Measurements from ENCODE around the gene PHKA2. TPM values are rescaled to one million over a fixed set of nuclear protein-coding genes. Genes with fewer than 3 reads are reported as not detected.

Gene PHKA2
- total and polyA plus RNA-seq, 2 of the 4 experiments (the other 2 are of a cell fraction): 10.0 to 21.5 TPM

DNA sequence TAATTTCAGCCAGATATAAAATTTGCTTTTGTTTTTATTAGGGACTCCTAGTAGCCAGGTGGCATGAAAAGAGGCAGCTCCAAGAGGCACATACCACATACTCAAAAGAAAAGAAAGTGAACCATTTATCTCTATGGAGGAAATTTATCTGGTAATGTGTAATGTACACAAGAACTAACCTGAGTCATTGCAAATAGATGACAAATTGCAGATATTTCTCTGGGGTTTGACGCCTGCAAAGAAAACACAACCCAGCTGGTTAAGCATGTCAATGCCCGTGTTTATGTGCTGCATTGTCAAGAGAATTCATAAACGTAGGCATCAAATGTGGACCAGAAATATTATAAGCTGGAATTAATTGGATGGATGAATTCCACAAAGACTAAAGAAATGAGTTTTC, 46.9 kb upstream of the PHKA2 start:
- Histone ChIP-seq H2AFZ (replicated peaks; ENCODE audit: low read length, poor library complexity) (no peak overlapping the region), H3K27me3 (ENCODE audit: control insufficient read depth, insufficient read depth, low read length) (no peaks in the 10 kb centered on the region), H2AK9ac (replicated peaks; ENCODE audit: low read depth, low read length, poor library complexity) (no peak overlapping the region), H2BK5ac (ENCODE audit: low read depth, low read length, poor library complexity, severe bottlenecking) (no peak overlapping the region), H4K20me1 (ENCODE audit: insufficient read depth, low read length) (no peaks in the 10 kb centered on the region), H2BK120ac (ENCODE audit: low read depth, low read length) (no peak overlapping the region), H2BK20ac (ENCODE audit: low read depth, low read length) (no peak overlapping the region), H3K4me1 (ENCODE audit: control insufficient read depth, insufficient read depth, low read length) (no peaks in the 10 kb centered on the region), H3K4me3 (ENCODE audit: insufficient read depth, low read depth, low read length) (no peak overlapping the region), H3K27ac (ENCODE audit: insufficient read depth, low read length) (no peak overlapping the region), H3K9me3 (ENCODE audit: control insufficient read depth, insufficient read depth, low read length) (no peaks in the 10 kb centered on the region), H3K23ac (ENCODE audit: low read depth, low read length) (no peak overlapping the region), H3K14ac (replicated peaks; ENCODE audit: low read depth, low read length) (no peak overlapping the region), H3K79me1 (ENCODE audit: low read depth in 1 of 2, low read length in 2 of 2) (no peaks in the 10 kb centered on the region), H3K9me1 (ENCODE audit: insufficient read depth, low read length) (no peaks in the 10 kb centered on the region), H2AK5ac (ENCODE audit: low read depth, low read length) (no peak overlapping the region), H4K5ac (ENCODE audit: low read depth, low read length) (no peak overlapping the region), H3K4ac (ENCODE audit: low read depth, low read length) (no peak overlapping the region), H3K56ac (ENCODE audit: extremely low read depth, insufficient read depth, low read length) (no peak overlapping the region), H2BK15ac (ENCODE audit: low read depth, low read length) (no peak overlapping the region), H3K4me2 (ENCODE audit: low read depth, low read length) (no peak overlapping the region), H3K36me3 (ENCODE audit: control insufficient read depth, insufficient read depth, low read length) (no peaks in the 10 kb centered on the region), H4K91ac (ENCODE audit: insufficient read depth, low read depth, low read length) (no peak overlapping the region), H3K18ac (ENCODE audit: low read depth, low read length) (no peak overlapping the region), H4K8ac (ENCODE audit: low read depth in 2 of 2, low read length in 2 of 2) (no peak overlapping the region), H3K9ac (ENCODE audit: low read depth, low read length) (no peak overlapping the region)
- ATAC-seq (ENCODE audit: low read depth) (no peak), DNase-seq (no peak)
- dilution Hi-C loops (cut with HindIII; ENCODE audit: low sequenced_read_pairs, unreplicated experiment): no loop called here
- intact Hi-C loops (cut with micrococcal nuclease): no loop called here
- ChIA-PET POLR2A (ENCODE audit: unreplicated experiment) (no interaction called here), CTCF (interaction anchor here (1.3 kb wide), 1 partner anchor 9 kb away, joined by 3 read pairs; no protein-coding TSS in a partner anchor)
- no peak for TF ChIP-seq NFE2L2 (IDR thresholded peaks at IDR 0.05; ENCODE audit: low read depth, low read length)
- TF ChIP-seq SMC3 (IDR thresholded peaks at IDR 0.05; ENCODE audit: low read depth, low read length): no peak
- TF ChIP-seq RCOR1 (IDR thresholded peaks at IDR 0.05; ENCODE audit: insufficient replicate concordance, low read length): no peak
- TF ChIP-seq, protein P1, sequence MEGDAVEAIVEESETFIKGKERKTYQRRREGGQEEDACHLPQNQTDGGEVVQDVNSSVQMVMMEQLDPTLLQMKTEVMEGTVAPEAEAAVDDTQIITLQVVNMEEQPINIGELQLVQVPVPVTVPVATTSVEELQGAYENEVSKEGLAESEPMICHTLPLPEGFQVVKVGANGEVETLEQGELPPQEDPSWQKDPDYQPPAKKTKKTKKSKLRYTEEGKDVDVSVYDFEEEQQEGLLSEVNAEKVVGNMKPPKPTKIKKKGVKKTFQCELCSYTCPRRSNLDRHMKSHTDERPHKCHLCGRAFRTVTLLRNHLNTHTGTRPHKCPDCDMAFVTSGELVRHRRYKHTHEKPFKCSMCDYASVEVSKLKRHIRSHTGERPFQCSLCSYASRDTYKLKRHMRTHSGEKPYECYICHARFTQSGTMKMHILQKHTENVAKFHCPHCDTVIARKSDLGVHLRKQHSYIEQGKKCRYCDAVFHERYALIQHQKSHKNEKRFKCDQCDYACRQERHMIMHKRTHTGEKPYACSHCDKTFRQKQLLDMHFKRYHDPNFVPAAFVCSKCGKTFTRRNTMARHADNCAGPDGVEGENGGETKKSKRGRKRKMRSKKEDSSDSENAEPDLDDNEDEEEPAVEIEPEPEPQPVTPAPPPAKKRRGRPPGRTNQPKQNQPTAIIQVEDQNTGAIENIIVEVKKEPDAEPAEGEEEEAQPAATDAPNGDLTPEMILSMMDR (conservative IDR thresholded peaks at IDR 0.05; ENCODE audit: low read depth, low read length): no peak
- no peak for TF ChIP-seq CEBPB (IDR thresholded peaks at IDR 0.05; ENCODE audit: low read depth, low read length)
- TF ChIP-seq FOS (IDR thresholded peaks at IDR 0.05; ENCODE audit: low read depth, low read length): no peak
- no peak for TF ChIP-seq POLR2A (IDR thresholded peaks at IDR 0.05; ENCODE audit: low read depth, low read length)
- TF ChIP-seq CHD1 (IDR thresholded peaks at IDR 0.05; ENCODE audit: low read depth, low read length): no peak
- no peak for TF ChIP-seq BHLHE40 (IDR thresholded peaks at IDR 0.05; ENCODE audit: low read depth, low read length)
- TF ChIP-seq, protein P2, sequence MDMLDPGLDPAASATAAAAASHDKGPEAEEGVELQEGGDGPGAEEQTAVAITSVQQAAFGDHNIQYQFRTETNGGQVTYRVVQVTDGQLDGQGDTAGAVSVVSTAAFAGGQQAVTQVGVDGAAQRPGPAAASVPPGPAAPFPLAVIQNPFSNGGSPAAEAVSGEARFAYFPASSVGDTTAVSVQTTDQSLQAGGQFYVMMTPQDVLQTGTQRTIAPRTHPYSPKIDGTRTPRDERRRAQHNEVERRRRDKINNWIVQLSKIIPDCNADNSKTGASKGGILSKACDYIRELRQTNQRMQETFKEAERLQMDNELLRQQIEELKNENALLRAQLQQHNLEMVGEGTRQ (IDR thresholded peaks at IDR 0.05; ENCODE audit: low read depth, low read length): no peak
- no peak for TF ChIP-seq RFX5 (IDR thresholded peaks at IDR 0.05; ENCODE audit: low read depth, low read length)
- no peak for TF ChIP-seq RAD21 (IDR thresholded peaks at IDR 0.05; ENCODE audit: low read length)
- TF ChIP-seq, protein P3, sequence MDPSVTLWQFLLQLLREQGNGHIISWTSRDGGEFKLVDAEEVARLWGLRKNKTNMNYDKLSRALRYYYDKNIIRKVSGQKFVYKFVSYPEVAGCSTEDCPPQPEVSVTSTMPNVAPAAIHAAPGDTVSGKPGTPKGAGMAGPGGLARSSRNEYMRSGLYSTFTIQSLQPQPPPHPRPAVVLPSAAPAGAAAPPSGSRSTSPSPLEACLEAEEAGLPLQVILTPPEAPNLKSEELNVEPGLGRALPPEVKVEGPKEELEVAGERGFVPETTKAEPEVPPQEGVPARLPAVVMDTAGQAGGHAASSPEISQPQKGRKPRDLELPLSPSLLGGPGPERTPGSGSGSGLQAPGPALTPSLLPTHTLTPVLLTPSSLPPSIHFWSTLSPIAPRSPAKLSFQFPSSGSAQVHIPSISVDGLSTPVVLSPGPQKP (IDR thresholded peaks at IDR 0.05; ENCODE audit: borderline replicate concordance, low read depth, low read length): no peak
- TF ChIP-seq MAZ (IDR thresholded peaks at IDR 0.05; ENCODE audit: borderline replicate concordance, low read depth, low read length): no peak
- WGBS, 2 experiments (ENCODE audit: extremely low coverage in 2 of 2, insufficient read length in 1 of 2): no CpG with 5 or more reads among the region's 3 CpGs
- no TSS peak for BruUV-seq (replicated peaks)
- in situ Hi-C loops (cut with MboI; ENCODE audit: low sequenced_read_pairs): no loop called here
